Measurements from ENCODE around the gene NUBP1. TPM values are rescaled to one million over a fixed set of nuclear protein-coding genes. Genes with fewer than 3 reads are reported as not detected.

The NUBP1 gene
- total RNA-seq, 2 donors from 2014 or later = 31.8 to 41.3 TPM

DNA sequence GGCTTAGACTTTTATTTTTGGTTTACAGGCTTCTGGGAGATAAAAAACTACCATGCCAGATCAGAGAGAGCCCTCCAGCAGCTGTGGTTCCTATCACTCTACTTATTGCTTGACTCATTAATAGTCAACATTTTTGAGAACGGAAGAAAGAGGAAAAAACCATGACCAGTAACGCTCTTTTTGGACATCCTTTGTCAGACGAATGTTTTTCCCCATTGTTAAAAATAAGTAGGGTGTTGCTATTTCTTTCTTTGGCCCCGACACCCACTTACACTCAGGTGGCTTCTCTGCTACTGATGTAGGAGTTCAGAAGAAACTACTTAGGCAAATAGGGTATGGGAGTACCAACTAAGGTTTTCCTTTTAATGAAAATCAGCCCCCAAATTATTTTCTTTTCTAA is 47.4 kb downstream of the NUBP1 start:
- ATAC-seq (no peak), DNase-seq (ENCODE audit: low spot score) (no peak)
- H3K4me3 Mint-ChIP-seq = no peak overlapping the region
- no peaks in the 10 kb centered on the region for H3K9me3 Mint-ChIP-seq
- H3K36me3 Mint-ChIP-seq = no peaks in the 10 kb centered on the region
- no peaks in the 10 kb centered on the region for H3K4me1 Mint-ChIP-seq (ENCODE audit: low read depth in 2 of 2)
- H3K27me3 Mint-ChIP-seq = peaks cover 0 to 4% of the 10 kb centered on the region in 2 donors
- H3K27ac Mint-ChIP-seq = no peak overlapping the region

DNA sequence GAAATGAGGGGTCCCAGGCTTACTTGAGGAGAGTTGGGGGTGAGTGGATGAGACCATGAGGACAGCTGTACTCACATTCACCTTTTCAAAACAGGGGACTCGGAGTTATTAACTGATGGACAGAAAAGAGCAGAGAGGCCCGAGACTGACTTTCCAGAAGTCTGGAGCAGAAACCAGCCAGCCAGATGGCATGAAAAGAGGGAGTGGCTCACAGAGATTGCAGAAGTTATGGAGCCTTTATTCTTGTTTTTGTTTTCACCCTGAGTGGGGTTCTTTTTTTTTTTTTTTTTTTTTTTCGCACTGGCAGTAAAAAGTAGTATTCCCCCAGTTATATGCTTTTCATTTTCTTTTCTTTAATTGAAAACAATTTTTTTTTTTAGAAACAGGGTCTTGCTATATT is 56.1 kb downstream of the NUBP1 start:
- H3K36me3 Mint-ChIP-seq = no peaks in the 10 kb centered on the region
- DNase-seq (ENCODE audit: low spot score) (no peak), ATAC-seq (no peak)
- H3K27me3 Mint-ChIP-seq = no peaks in the 10 kb centered on the region
- no peaks in the 10 kb centered on the region for H3K9me3 Mint-ChIP-seq
- H3K4me3 Mint-ChIP-seq = no peak overlapping the region
- no peak overlapping the region for H3K27ac Mint-ChIP-seq
- H3K4me1 Mint-ChIP-seq (ENCODE audit: low read depth in 2 of 2) = no peaks in the 10 kb centered on the region

DNA sequence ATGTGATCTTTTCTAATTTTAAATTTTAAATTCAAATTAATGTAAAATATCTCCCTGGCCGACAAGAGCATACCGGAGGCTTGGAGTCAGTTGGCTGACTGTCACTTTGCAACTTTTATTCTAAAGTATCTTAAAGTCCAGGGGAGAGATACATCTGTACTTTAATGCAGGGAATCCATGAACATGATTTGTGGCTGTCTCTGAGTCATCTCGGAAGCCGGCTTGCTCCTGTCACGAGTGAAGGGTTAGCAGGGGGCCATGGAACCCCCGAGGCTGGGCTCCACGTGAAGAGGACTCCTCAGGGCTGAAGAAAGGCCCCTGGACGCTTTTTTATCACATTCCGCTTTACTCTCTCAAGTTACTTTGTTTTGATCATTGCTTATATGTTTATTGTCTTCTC is 61.7 kb downstream of the NUBP1 start:
- ATAC-seq (no peak), DNase-seq (ENCODE audit: low spot score) (no peak)
- Mint-ChIP-seq H3K4me3 (no peak overlapping the region), H3K27me3 (peaks cover 0 to 2% of the 10 kb centered on the region in 2 donors), H3K4me1 (ENCODE audit: low read depth in 2 of 2) (peaks cover 0 to 3% of the 10 kb centered on the region in 2 donors), H3K27ac (no peak overlapping the region), H3K36me3 (no peaks in the 10 kb centered on the region), H3K9me3 (no peaks in the 10 kb centered on the region)

DNA sequence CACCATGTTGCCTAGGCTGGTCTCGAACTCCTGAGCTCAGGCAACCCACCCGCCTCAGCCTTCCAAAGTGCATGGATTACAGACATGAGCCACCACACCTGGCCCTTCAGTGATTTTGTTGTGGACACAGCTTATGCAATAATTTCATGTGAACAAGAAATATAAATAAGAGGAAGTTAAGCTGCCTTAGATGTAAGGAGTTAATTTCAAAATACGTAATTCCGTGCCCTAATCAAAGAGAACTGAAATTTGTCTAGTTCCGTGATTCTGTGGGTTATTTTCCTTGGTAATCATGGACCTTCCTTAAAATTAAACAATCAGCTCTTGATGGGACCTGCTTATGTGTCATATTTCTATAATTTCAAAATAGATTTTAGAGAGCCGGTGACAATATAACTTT is 63.1 kb downstream of the NUBP1 start:
- H3K27me3 Mint-ChIP-seq = peaks cover 0 to 2% of the 10 kb centered on the region in 2 donors
- H3K4me3 Mint-ChIP-seq = no peak overlapping the region
- H3K36me3 Mint-ChIP-seq = no peaks in the 10 kb centered on the region
- no peak for DNase-seq (ENCODE audit: low spot score)
- peak overlapping the region in 1 of 2 donors; percentile 56 for H3K27ac Mint-ChIP-seq
- peaks cover under 1 to 3% of the 10 kb centered on the region in 2 donors for H3K4me1 Mint-ChIP-seq (ENCODE audit: low read depth in 2 of 2)
- ATAC-seq = no peak
- no peaks in the 10 kb centered on the region for H3K9me3 Mint-ChIP-seq

DNA sequence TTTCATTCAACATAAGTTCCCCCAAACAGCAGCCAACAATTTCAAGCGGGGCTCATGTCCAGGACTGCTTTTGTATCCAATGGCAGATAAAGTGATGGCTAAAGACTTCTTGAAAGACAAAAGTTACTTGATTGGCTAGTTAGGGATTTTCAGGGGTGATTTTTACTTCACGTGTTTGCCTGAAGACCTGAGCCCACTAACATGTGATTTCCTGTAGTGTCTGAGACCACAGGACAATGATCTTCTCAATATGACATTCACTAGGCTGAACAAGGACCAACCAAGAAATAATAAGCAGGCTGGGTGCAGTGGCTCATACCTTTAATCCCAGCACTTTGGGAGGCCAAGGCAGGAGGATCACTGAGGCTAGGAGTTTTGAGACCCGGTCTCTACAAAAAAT is 64.6 kb downstream of the NUBP1 start:
- Mint-ChIP-seq H3K27me3 (peaks cover 0 to 2% of the 10 kb centered on the region in 2 donors), H3K36me3 (no peaks in the 10 kb centered on the region), H3K4me1 (ENCODE audit: low read depth in 2 of 2) (peaks cover 6 to 15% of the 10 kb centered on the region in 2 donors), H3K27ac (no peak overlapping the region), H3K9me3 (no peaks in the 10 kb centered on the region), H3K4me3 (no peak overlapping the region)
- DNase-seq (ENCODE audit: low spot score) (no peak), ATAC-seq (no peak)

DNA sequence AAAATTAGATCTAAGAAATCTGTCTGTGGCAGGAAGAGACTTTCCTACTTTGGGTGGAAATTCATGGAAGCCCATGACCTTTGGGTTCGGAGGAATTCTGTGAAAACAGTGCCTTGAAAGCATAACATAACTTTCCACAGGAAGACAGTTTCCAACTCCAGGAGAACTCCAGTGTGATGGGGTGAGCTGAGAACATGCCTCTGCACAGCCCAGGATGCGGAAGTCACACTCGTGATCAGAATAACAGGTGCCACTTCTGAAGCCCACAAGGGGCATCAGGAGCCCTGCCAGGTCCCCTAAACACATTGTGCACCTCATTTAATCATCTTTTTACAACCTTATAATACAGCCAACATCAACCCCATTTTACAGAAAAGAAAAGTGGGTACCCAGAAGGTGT is 65.2 kb downstream of the NUBP1 start:
- Mint-ChIP-seq H3K36me3 (no peaks in the 10 kb centered on the region), H3K4me1 (ENCODE audit: low read depth in 2 of 2) (peaks cover 6 to 16% of the 10 kb centered on the region in 2 donors), H3K9me3 (no peaks in the 10 kb centered on the region), H3K4me3 (no peak overlapping the region), H3K27me3 (peaks cover 0 to 2% of the 10 kb centered on the region in 2 donors), H3K27ac (no peak overlapping the region)
- ATAC-seq = no peak
- DNase-seq (ENCODE audit: low spot score) = no peak

DNA sequence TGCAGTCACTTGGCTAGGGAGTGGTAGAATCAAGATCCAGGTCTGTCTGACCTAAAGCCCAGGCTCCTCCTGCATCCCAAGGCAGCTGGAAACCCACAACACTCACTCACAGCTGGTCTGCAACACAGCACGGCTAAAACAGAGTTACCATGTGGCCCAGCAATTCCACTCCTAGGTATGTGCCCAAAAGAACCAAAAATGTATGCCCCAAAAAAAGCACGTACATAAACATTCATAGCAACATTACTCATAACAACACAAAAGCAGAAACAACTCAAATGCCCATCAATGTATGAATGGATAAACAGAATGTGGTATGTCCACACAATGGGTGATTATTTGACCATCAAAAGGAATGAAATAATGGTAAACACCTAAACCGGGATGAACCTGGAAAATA is 66.1 kb downstream of the NUBP1 start:
- DNase-seq (ENCODE audit: low spot score) (no peak), ATAC-seq (no peak)
- no peak overlapping the region for H3K27ac Mint-ChIP-seq
- no peak overlapping the region for H3K4me3 Mint-ChIP-seq
- H3K4me1 Mint-ChIP-seq (ENCODE audit: low read depth in 2 of 2) = peaks cover 6 to 22% of the 10 kb centered on the region in 2 donors
- H3K36me3 Mint-ChIP-seq = no peaks in the 10 kb centered on the region
- H3K9me3 Mint-ChIP-seq = no peaks in the 10 kb centered on the region
- peaks cover 0 to 2% of the 10 kb centered on the region in 2 donors for H3K27me3 Mint-ChIP-seq

DNA sequence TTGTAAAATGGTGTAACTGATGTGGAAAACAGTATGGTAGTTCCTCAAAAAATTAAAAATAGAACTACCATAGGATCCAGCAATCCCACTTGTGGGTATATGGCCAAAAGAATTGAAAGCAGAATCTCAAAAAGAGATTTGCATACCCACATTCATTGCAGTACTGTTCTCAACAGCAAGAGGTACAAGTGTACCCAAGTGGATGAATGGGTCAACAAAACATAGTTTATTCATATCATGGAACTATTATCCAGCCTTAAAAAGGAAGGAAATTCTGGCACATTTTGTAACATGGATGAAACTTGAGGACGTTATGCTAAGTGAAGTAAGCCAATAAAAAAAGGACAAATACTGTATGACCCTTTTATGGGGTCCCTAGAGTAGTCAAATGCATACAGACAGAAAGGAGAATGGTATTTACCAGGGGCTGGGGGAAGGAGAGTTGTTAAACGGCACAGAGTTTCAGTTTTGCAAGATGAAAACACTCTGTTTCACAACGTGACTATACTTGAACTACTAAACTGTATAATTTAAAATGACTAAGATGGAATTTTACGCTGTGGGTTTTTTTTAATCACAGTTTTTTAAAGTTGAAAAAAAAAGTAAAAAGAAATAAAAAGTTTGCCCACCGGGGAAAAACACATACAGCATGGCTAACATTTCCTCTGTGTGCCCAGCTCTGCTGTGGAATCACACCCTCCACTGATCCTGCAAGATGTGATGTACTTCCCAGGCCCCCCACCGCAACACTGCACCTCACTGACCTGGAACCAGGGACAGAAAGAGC is 68.9 kb downstream of the NUBP1 start:
- Mint-ChIP-seq H3K4me3 (peak overlapping the region; percentile 45), H3K27ac (peak overlapping the region; percentile 13 to 72), H3K9me3 (no peaks in the 10 kb centered on the region), H3K4me1 (ENCODE audit: low read depth in 2 of 2) (peaks cover 6 to 23% of the 10 kb centered on the region in 2 donors), H3K27me3 (peaks cover 0 to under 1% of the 10 kb centered on the region in 2 donors), H3K36me3 (no peaks in the 10 kb centered on the region)
- DNase-seq (ENCODE audit: low spot score) = no peak
- peak; percentile 82 to 89 for ATAC-seq

DNA sequence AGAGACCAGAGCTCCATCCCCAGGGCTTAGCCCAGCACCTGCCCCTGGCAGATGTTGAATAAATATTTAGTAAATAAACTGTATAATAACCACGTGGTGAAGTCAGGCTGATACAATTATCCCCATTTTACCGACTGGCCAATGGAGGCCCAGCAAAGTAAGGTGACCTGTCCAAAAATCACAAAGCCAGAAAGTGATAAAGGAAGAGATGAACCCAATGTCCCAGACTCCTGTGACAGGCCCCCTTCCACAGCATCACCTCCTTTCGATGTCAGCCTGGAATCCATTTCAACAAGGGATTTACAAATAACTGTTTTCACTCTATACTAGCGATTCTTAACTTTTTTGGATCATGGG is 69.4 kb downstream of the NUBP1 start:
- Mint-ChIP-seq H3K36me3 (no peaks in the 10 kb centered on the region), H3K4me3 (peak overlapping the region; percentile 45), H3K27me3 (peaks cover 0 to 5% of the 10 kb centered on the region in 2 donors), H3K9me3 (no peaks in the 10 kb centered on the region), H3K27ac (peak overlapping the region; percentile 13 to 72), H3K4me1 (ENCODE audit: low read depth in 2 of 2) (peaks cover 6 to 23% of the 10 kb centered on the region in 2 donors)
- DNase-seq (ENCODE audit: low spot score) (no peak), ATAC-seq (no peak)

DNA sequence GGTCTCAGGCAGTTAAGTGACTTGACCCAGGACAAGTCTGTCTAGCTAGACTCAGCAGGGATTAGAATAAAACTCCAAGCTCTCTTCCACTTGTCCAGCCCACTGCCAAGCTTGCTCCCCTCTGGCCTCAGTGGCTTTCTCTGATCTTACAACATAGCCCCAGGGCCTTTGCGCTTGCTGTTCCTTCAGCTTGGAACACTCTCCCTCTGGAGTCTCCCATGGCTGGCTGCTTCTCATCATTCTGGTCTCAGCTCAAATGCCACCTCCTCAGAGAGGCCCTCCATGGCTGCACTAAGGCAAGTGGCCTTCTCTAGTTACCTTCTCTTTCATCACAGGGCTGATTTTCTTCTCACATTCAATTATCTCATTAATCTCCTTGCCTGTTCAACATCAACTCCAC is 73.9 kb downstream of the NUBP1 start:
- no peak for DNase-seq (ENCODE audit: low spot score)
- H3K4me1 Mint-ChIP-seq (ENCODE audit: low read depth in 2 of 2) = peaks cover 9 to 21% of the 10 kb centered on the region in 2 donors
- ATAC-seq = no peak
- peaks cover 0 to 5% of the 10 kb centered on the region in 2 donors for H3K27me3 Mint-ChIP-seq
- H3K27ac Mint-ChIP-seq = no peak overlapping the region
- H3K4me3 Mint-ChIP-seq = no peak overlapping the region
- no peaks in the 10 kb centered on the region for H3K36me3 Mint-ChIP-seq
- H3K9me3 Mint-ChIP-seq = no peaks in the 10 kb centered on the region

DNA sequence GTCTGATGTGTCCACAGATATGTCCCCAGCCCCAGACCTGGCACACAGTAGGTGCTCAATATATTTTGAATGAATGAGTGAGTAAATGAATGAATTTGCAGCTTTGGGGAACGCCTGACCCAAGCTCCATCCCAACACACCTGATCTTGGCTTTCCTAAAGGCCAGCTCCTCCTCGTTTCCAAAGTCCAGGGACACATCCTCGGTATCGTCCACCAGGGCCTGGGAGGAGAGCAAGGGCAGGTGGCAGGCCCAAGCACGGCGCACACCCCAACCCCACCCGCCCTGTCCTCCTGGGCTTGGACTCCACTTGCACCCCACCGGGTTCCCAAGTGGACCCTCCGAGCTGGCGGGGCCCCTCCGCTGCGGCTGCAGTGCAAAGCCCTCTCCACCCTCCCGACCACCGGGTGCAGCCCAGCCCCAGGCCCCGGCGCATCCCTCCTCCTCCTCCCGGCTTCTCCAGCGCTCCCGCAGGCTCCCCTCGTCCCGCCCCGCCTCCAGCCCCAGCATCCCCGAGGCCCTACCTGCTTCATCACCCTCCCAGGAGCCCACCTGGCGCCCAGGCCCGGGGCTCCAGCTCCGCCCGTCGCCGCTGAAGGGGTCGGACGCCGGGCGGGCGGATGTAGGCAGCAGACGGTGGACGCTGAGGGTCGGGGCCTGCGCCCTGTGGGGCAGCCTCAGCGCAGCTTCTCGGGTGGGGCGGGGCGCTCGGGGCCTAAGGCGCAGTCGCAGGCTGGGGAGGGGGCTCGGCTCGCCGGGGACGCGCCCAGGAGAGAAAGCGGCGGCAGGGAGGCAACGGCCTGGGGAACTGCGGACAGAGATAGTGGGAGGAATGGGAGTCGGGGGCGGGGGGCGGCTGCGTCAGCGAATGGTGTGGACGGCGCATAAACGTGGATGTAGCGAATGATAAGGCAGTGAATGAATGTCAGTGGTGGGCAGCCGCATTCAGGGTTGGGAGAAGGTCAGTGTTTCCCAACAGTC is 74.6 kb downstream of the NUBP1 start, which contains the start of gene TVP23A:
TSS of gene TVP23A (minus strand) at position 832 of the 979 bp plus-strand sequence. CDS start at position 531, 301 bp downstream.
- no peak for DNase-seq (ENCODE audit: low spot score)
- Mint-ChIP-seq H3K4me3 (no peak within 1 kb of the TSS), H3K36me3 (no peaks in the 10 kb centered on the region), H3K27me3 (peaks cover 0 to 5% of the 10 kb centered on the region in 2 donors), H3K27ac (no peak within 1 kb of the TSS), H3K4me1 (ENCODE audit: low read depth in 2 of 2) (peaks cover 8 to 15% of the 10 kb centered on the region in 2 donors), H3K9me3 (no peaks in the 10 kb centered on the region)
- ATAC-seq = no peak

Data from natural killer cell treated with Interleukin-12 subunit alpha and Interleukin-12 subunit beta and Interleukin-15 and Interleukin-18, amount 100 ng/mL, for 72 hours (primary cell).